HCEC 1CT (cell line): ENCODE data around the gene CEACAM1.
"Not testable (repeated sequence)": the region's sequence is repeated elsewhere in the genome, so short reads cannot be mapped to it uniquely, and the experiment has no call there.

Experiments
- DNase-seq: peaks from one replicate; pipeline ENCODE4 v3.0.0-alpha.2; 2017

Gene CEACAM1

GRCh38 chr19:42472402-42473147 lies 55.7 kb downstream of the CEACAM1 start:
- DNase-seq = no peak

DNA sequence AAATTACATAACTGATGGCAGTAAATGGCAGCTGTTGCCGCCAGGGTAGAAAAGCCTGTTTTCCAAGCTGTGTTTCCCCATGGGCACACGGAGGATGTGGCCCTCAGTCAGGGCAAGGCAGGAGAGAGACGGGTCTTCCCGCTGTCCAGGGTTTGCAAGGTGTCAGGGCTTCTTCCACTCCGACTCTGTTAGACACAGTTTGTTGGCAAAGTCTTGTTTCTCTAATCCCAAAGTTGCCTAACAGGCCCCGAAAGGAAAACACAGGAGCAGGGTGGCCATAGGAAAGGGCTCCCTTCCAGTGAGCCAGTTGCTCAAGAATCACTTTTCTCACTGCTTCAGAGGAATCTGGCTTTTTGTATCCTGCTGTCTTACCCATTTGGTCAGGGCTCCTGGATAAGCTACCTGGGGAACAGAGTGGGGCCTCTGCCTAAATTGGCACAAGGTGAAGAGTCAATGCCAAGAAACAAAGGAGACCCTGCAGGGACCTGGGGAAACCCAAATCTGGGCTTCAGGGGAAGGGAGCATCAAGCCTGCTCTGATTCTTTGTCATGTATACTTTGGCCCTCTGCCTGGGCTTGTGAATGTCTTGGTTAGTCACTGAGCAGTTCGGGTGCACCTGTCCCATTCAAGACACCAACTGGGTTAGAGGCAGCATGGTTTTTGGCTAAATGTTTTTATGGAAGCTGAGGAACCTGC lies 56.6 kb downstream of the CEACAM1 start:
- no peak for DNase-seq

GRCh38 chr19:42469311-42470235 lies 58.7 kb downstream of the CEACAM1 start:
- DNase-seq = no peak

GRCh38 chr19:42468273-42468796 lies 59.9 kb downstream of the CEACAM1 start:
- DNase-seq = peak; percentile 75

GRCh38 chr19:42467183-42467760 lies 61.0 kb downstream of the CEACAM1 start:
- DNase-seq = no peak

DNA sequence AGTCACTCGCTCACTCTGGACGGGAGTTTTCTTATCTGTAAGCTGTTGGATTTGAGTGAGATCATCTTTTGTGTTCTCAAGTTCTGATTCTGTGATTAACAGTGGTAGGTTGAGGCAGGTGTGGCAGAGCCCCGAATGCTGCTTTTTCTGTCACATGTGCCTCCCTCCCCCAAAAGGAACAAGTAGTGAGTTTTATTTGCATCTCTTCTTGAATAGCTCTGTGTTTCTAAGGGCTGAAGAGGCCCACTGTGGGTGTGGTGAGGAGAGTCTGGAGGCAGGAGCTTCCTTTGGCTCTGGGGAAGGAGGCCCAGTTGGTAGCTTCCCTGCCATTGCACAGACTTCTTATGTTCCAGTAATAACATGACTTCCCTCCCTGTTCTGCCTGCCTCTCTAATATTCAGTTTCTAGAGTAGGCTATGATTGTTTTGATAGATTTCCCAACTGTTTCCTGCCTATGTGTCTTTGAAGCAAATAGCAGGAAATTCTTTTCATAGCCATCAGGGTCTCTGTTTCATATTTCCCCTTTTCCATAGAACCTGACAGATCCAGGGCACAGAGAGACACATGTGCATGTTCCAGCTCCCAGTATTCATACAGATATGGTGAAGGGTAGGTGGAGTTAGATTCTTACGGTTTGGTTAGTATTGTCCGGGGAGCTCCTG lies 61.6 kb downstream of the CEACAM1 start:
- no peak for DNase-seq

GRCh38 chr19:42465827-42466280 lies 62.4 kb downstream of the CEACAM1 start:
- no peak for DNase-seq

DNA sequence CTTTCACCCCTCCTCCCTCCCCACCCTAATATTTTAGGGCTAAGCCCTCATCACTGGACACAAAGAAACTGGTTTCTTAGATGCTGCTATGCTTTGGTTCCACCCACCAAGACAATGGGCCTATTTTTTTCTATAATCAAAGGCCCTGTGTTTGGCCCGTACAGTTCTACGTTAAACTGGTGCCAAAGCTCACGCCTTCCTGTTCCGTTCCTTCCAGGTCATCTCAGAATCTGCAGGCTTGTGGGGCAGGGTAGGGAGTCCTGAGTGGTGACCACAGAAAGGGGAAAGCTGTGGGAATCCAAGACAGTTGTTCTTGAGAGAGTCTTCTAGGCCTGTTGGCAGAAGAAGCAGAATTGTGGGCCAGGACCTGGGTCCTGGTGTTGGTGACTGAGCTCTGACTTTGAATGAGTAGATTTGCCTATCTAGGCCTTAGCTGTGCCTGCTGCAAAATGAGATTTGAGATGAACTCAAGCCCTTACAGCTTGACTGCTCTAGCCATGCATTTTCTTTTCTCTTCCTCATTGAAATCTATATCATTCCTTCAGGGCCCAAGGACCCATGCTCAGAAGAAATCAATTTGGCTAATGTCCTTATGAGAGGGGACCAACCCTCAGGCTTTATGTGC lies 66.5 kb downstream of the CEACAM1 start:
- no peak for DNase-seq

- not testable (repeated sequence) for DNase-seq
Measured at GRCh38 chr19:42461231-42461630, 67.0 kb downstream of the CEACAM1 start.

- DNase-seq = no peak
Measured at GRCh38 chr19:42459926-42460325, 68.4 kb downstream of the CEACAM1 start.
